ENCODE measurements around the gene ABCA3. TPM values are rescaled to one million over a fixed set of nuclear protein-coding genes. Genes with fewer than 3 reads are reported as not detected.

ABCA3 gene
- total RNA-seq, 1 donor from 2014 or later = 32.1 TPM

DNA sequence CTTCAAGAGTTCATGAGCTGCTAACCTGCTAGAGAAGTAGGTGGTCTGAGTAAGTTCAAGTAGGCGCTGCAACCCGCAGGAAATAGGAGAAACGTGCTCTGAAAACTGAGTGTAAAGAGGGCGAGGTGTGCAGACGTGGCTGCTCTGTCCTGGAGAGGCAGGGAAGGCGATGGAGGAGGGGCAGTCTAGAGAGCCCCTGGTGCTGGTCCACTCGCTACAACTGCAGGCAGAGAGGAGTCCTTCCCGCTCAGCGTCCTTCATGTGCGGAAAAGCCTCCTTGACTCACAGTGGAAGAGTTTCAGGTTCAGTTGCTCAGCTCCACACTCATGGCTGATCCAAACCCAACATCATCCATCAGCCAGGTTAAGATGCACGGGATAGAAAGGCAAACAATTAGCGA is 12.1 kb downstream of the ABCA3 start:
- no peaks in the 10 kb centered on the region for H3K27me3 ChIP-seq (ENCODE audit: control insufficient read depth, insufficient read depth, low read length)
- no peak overlapping the region for H3K4me3 ChIP-seq (ENCODE audit: low read depth, low read length)
- H3K36me3 ChIP-seq (ENCODE audit: control insufficient read depth, insufficient read depth, low read length) = peaks cover 2% of the 10 kb centered on the region
- TF ChIP-seq, protein P1, sequence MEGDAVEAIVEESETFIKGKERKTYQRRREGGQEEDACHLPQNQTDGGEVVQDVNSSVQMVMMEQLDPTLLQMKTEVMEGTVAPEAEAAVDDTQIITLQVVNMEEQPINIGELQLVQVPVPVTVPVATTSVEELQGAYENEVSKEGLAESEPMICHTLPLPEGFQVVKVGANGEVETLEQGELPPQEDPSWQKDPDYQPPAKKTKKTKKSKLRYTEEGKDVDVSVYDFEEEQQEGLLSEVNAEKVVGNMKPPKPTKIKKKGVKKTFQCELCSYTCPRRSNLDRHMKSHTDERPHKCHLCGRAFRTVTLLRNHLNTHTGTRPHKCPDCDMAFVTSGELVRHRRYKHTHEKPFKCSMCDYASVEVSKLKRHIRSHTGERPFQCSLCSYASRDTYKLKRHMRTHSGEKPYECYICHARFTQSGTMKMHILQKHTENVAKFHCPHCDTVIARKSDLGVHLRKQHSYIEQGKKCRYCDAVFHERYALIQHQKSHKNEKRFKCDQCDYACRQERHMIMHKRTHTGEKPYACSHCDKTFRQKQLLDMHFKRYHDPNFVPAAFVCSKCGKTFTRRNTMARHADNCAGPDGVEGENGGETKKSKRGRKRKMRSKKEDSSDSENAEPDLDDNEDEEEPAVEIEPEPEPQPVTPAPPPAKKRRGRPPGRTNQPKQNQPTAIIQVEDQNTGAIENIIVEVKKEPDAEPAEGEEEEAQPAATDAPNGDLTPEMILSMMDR (IDR thresholded peaks at IDR 0.05; ENCODE audit: insufficient read depth, low read length, poor library complexity, severe bottlenecking) = no peak
- DNase-seq (ENCODE audit: low read depth) = no peak

DNA sequence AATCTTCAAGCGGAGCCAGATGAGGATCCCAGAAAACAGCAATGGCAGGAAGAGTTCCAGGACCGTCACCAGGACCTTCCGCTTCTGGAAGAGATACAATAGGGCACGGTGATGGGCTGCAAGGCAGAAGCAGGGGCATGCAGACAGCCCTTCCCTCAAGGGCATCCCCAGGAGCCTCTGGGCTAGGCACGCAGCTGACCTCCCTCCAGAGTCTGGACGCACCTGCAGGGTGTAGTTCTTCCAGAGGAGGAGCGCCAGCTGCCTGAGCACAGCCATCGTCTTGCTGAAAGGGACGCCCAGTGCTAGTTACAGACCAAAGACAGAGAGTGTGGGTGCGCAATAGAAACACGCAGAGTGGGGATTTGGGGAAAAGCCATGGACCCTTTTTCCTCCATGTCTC is 14.3 kb downstream of the ABCA3 start:
- DNase-seq (ENCODE audit: low read depth) = no peak
- no peak overlapping the region for H3K4me3 ChIP-seq (ENCODE audit: low read depth, low read length)
- peaks cover 2% of the 10 kb centered on the region for H3K36me3 ChIP-seq (ENCODE audit: control insufficient read depth, insufficient read depth, low read length)
- no peaks in the 10 kb centered on the region for H3K27me3 ChIP-seq (ENCODE audit: control insufficient read depth, insufficient read depth, low read length)
- TF ChIP-seq, protein P1 (IDR thresholded peaks at IDR 0.05; ENCODE audit: insufficient read depth, low read length, poor library complexity, severe bottlenecking) = no peak

DNA sequence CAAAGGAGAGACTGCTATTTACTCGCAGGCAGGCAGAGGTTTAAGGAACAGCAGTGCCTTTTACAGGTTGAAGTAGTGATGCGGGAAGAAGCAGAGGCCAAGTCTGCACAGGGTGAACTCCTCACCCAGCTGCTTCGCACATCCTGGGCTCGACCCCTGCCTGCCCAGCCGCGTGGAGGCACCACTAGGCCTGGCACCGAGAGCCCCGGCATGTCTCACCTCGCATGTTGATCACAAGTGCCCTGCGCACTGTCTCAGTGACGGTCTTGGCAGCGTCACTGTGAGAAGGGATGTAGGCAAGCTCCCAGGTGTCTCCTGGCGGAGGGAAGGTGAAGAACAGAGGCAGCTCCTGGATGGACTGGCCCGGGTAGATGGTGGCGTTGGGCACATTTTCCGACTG is 14.7 kb downstream of the ABCA3 start:
- TF ChIP-seq, protein P1 (IDR thresholded peaks at IDR 0.05; ENCODE audit: insufficient read depth, low read length, poor library complexity, severe bottlenecking) = no peak
- DNase-seq (ENCODE audit: low read depth) = no peak
- Histone ChIP-seq H3K36me3 (ENCODE audit: control insufficient read depth, insufficient read depth, low read length) (peaks cover 2% of the 10 kb centered on the region), H3K4me3 (ENCODE audit: low read depth, low read length) (no peak overlapping the region), H3K27me3 (ENCODE audit: control insufficient read depth, insufficient read depth, low read length) (no peaks in the 10 kb centered on the region)

DNA sequence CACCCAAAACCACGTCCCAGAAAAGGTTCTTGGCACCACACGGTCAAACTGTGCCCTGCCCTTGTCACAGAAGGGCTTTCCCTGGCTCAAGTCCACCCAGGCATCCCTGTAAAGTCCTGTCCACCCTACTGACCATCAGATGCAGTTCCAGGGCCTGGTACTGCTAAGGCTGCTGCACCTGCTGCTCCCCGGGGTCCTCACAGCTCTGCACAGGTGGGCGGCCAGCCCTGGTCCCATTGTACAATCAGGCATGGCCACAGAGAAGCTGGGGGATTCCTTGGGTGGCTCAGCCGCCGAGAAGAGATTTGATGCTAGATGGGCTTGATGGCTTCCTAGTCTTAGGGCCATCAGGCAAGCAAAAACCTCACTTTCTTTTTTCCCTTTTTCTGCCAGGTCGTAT is 15.3 kb downstream of the ABCA3 start:
- no peak for DNase-seq (ENCODE audit: low read depth)
- H3K27me3 ChIP-seq (ENCODE audit: control insufficient read depth, insufficient read depth, low read length) = no peaks in the 10 kb centered on the region
- H3K36me3 ChIP-seq (ENCODE audit: control insufficient read depth, insufficient read depth, low read length) = peaks cover 2% of the 10 kb centered on the region
- TF ChIP-seq, protein P1 (IDR thresholded peaks at IDR 0.05; ENCODE audit: insufficient read depth, low read length, poor library complexity, severe bottlenecking) = no peak
- H3K4me3 ChIP-seq (ENCODE audit: low read depth, low read length) = no peak overlapping the region

DNA sequence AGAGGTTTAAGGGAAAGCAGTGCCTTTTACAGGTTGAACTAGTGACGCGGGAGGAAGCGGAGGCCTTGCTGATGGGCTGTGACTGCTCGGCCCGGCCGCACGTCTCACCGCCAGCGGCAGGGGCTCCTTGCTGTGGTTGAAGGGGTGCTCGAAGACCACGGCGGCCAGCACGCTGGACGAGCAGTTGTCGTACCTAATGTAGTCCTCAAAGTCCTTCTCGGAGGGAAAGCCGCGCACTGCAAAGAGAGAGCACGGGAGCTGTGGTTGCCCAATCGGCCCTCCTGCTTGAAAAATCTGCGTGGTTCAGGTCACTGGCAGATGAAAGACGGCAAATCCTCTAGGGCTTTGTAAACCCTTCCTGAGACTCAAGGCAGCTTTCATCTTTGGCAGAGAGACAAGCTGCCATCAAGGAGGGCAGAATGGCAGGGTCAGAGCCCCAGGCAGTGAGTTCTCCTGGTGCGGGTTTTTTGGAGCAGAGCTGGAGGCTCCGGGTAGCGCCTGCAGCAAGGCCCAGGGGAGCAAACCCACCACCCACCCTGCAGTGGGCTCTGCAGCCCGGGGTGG is 16.1 kb downstream of the ABCA3 start:
- H3K4me3 ChIP-seq (ENCODE audit: low read depth, low read length) = no peak overlapping the region
- H3K27me3 ChIP-seq (ENCODE audit: control insufficient read depth, insufficient read depth, low read length) = no peaks in the 10 kb centered on the region
- no peak for DNase-seq (ENCODE audit: low read depth)
- TF ChIP-seq, protein P1 (IDR thresholded peaks at IDR 0.05; ENCODE audit: insufficient read depth, low read length, poor library complexity, severe bottlenecking) = no peak
- H3K36me3 ChIP-seq (ENCODE audit: control insufficient read depth, insufficient read depth, low read length) = peaks cover 2% of the 10 kb centered on the region

DNA sequence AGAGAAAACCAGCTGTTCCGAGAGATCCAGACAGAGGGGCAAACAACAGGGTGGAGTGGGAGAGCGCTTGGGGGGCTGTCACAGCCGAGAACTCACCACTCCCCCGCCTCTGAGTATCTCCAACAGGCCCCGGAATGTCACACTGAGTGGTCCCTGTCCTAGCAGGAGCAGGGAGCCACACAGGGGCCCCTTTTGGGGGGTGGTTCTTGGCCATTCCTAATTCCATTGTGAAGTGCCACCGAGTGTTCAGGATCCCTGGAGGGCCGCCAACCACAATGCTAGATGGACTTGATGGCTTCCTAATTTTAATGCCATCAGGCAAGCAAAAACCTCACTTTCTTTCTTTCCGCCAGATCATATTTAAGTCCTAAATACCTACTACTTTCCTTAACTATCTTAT is 16.8 kb downstream of the ABCA3 start:
- peaks cover 2% of the 10 kb centered on the region for H3K36me3 ChIP-seq (ENCODE audit: control insufficient read depth, insufficient read depth, low read length)
- TF ChIP-seq, protein P1 (IDR thresholded peaks at IDR 0.05; ENCODE audit: insufficient read depth, low read length, poor library complexity, severe bottlenecking) = no peak
- H3K27me3 ChIP-seq (ENCODE audit: control insufficient read depth, insufficient read depth, low read length) = no peaks in the 10 kb centered on the region
- H3K4me3 ChIP-seq (ENCODE audit: low read depth, low read length) = no peak overlapping the region
- no peak for DNase-seq (ENCODE audit: low read depth)
